MM.1S (cell line): ENCODE data around the gene NIPBL.
"Not testable (repeated sequence)": the region's sequence is repeated elsewhere in the genome, so short reads cannot be mapped to it uniquely, and the experiment has no call there.

ENCODE experiments used
- DNase-seq: peaks from one replicate; pipeline ENCODE4 v3.0.0-alpha.2; 2015
- H2AFZ ChIP-seq: fragments of 300-600 bp; sonication (generic); 2 replicates; pipeline ENCODE4 v1.6.0; 2016; ENCODE audit warnings: antibody characterized with exemption, low read length
- H3F3A ChIP-seq: fragments of 300-600 bp; sonication (generic); 2 replicates; pipeline ENCODE4 v1.6.1; 2016; ENCODE audit warnings: mild to moderate bottlenecking, antibody characterized with exemption, low read length, moderate library complexity, mixed read lengths; ENCODE audit not compliant: insufficient read depth
- H3K27ac ChIP-seq: fragments of 300-600 bp; sonication (generic); 2 replicates; pipeline ENCODE4 v1.5.1; 2016; ENCODE audit warnings: mild to moderate bottlenecking, low read length
- H3K27me3 ChIP-seq: fragments of 300-600 bp; sonication (generic); replicated peaks from 2 replicates; pipeline ENCODE4 v1.6.0; 2016; ENCODE audit warnings: low read length; ENCODE audit not compliant: insufficient read depth
- H3K36me3 ChIP-seq: fragments of 300-600 bp; sonication (generic); replicated peaks from 2 replicates; pipeline ENCODE4 v1.6.1; 2016; ENCODE audit warnings: mild to moderate bottlenecking, low read length, mixed read lengths; ENCODE audit not compliant: insufficient read depth
- H3K4me1 ChIP-seq: fragments of 300-600 bp; sonication (generic); 2 replicates; pipeline ENCODE4 v1.6.1; 2016; ENCODE audit warnings: low read length, mixed read lengths
- H3K4me2 ChIP-seq: fragments of 300-600 bp; sonication (generic); 2 replicates; pipeline ENCODE4 v1.6.0; 2016; ENCODE audit warnings: low read depth, low read length
- H3K4me3 ChIP-seq: fragments of 300-600 bp; sonication (generic); 2 replicates; pipeline ENCODE4 v1.5.1; 2016; ENCODE audit warnings: low read length, mixed read lengths
- H3K79me2 ChIP-seq: fragments of 300-600 bp; sonication (generic); 2 replicates; pipeline ENCODE4 v1.6.1; 2016; ENCODE audit warnings: mixed run types, low read length, mixed read lengths
- H3K9ac ChIP-seq: fragments of 300-600 bp; sonication (generic); 2 replicates; pipeline ENCODE4 v1.6.1; 2016; ENCODE audit warnings: low read length, mixed read lengths
- H3K9me2 ChIP-seq: fragments of 300-600 bp; sonication (generic); replicated peaks from 2 replicates; pipeline ENCODE4 v1.6.1; 2016; ENCODE audit warnings: mild to moderate bottlenecking, low read length, mixed read lengths; ENCODE audit not compliant: insufficient read depth
- H3K9me3 ChIP-seq: fragments of 300-600 bp; sonication (generic); replicated peaks from 2 replicates; pipeline ENCODE4 v1.6.1; 2016; ENCODE audit warnings: mild to moderate bottlenecking, low read length, mixed read lengths; ENCODE audit not compliant: insufficient read depth
- H4K20me1 ChIP-seq: fragments of 300-600 bp; sonication (generic); 2 replicates; pipeline ENCODE4 v1.6.1; 2016; ENCODE audit warnings: mild to moderate bottlenecking, low read length, moderate library complexity, mixed read lengths; ENCODE audit not compliant: insufficient read depth
- EZH2 ChIP-seq: fragments of 300-600 bp; sonication (generic); optimal IDR thresholded peaks from 2 replicates; pipeline ENCODE3; 2017; ENCODE audit warnings: low read depth, mild to moderate bottlenecking, antibody characterized with exemption, low read length, mixed read lengths
- EZH2phosphoT487 ChIP-seq: fragments of 300-600 bp; sonication (generic); IDR thresholded peaks from 2 replicates; pipeline ENCODE4 v1.6.1; 2018; ENCODE audit warnings: antibody characterized with exemption, low read length
- TF ChIP-seq, protein P1 (sequence below): fragments of 300-600 bp; sonication (generic); IDR thresholded peaks from 2 replicates; pipeline ENCODE4 v1.5.1; 2016; ENCODE audit warnings: antibody characterized with exemption, low read length, mixed read lengths

The NIPBL gene

DNA sequence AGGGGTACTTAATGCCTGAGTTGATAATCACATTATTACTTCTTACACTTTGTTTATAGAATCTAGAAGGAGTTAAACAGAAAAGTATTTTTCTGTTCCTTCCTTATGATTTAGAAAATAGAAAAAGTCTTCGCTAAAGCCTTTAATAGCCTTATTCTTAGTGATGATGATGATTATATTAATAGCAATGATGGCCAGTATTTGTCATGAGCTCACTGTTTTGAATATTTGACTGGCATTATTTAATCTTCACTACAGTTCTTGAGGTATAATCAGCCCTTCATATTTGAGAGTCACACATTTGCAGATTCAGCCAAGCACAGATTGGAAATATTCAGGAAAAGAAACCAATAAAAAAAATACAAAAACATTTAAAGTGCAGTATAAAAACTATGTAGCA is 23.3 kb downstream of the NIPBL start:
- no peaks in the 10 kb centered on the region for H3F3A ChIP-seq
- no peak overlapping the region for H3K4me3 ChIP-seq
- H2AFZ ChIP-seq = no peak overlapping the region
- no peak overlapping the region for H3K4me2 ChIP-seq
- no peaks in the 10 kb centered on the region for H3K27me3 ChIP-seq
- TF ChIP-seq, protein P1, sequence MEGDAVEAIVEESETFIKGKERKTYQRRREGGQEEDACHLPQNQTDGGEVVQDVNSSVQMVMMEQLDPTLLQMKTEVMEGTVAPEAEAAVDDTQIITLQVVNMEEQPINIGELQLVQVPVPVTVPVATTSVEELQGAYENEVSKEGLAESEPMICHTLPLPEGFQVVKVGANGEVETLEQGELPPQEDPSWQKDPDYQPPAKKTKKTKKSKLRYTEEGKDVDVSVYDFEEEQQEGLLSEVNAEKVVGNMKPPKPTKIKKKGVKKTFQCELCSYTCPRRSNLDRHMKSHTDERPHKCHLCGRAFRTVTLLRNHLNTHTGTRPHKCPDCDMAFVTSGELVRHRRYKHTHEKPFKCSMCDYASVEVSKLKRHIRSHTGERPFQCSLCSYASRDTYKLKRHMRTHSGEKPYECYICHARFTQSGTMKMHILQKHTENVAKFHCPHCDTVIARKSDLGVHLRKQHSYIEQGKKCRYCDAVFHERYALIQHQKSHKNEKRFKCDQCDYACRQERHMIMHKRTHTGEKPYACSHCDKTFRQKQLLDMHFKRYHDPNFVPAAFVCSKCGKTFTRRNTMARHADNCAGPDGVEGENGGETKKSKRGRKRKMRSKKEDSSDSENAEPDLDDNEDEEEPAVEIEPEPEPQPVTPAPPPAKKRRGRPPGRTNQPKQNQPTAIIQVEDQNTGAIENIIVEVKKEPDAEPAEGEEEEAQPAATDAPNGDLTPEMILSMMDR = no peak
- TF ChIP-seq EZH2 (no peak), EZH2phosphoT487 (no peak)
- peaks cover 100% of the 10 kb centered on the region for H3K79me2 ChIP-seq
- H3K27ac ChIP-seq = no peak overlapping the region
- H4K20me1 ChIP-seq = peaks cover 43% of the 10 kb centered on the region
- no peaks in the 10 kb centered on the region for H3K36me3 ChIP-seq
- no peaks in the 10 kb centered on the region for H3K9me3 ChIP-seq
- no peak overlapping the region for H3K9ac ChIP-seq
- no peak for DNase-seq
- no peaks in the 10 kb centered on the region for H3K9me2 ChIP-seq
- H3K4me1 ChIP-seq = no peaks in the 10 kb centered on the region

GRCh38 chr5:36900283-36900682 is 23.7 kb downstream of the NIPBL start:
- no peak overlapping the region for H3K4me3 ChIP-seq
- no peaks in the 10 kb centered on the region for H3F3A ChIP-seq
- DNase-seq = no peak
- no peak overlapping the region for H3K4me2 ChIP-seq
- H3K9ac ChIP-seq = no peak overlapping the region
- peaks cover 100% of the 10 kb centered on the region for H3K79me2 ChIP-seq
- H3K9me3 ChIP-seq = no peaks in the 10 kb centered on the region
- H3K36me3 ChIP-seq = no peaks in the 10 kb centered on the region
- no peaks in the 10 kb centered on the region for H3K9me2 ChIP-seq
- H3K27me3 ChIP-seq = no peaks in the 10 kb centered on the region
- no peak overlapping the region for H2AFZ ChIP-seq
- TF ChIP-seq, protein P1 = no peak
- TF ChIP-seq EZH2phosphoT487 = no peak
- TF ChIP-seq EZH2 = no peak
- no peak overlapping the region for H3K27ac ChIP-seq
- peaks cover 43% of the 10 kb centered on the region for H4K20me1 ChIP-seq
- H3K4me1 ChIP-seq = no peaks in the 10 kb centered on the region

- not testable (repeated sequence) for H2AFZ ChIP-seq, H3K27me3 ChIP-seq, DNase-seq, H3K4me3 ChIP-seq, H3K9me3 ChIP-seq, H3K4me1 ChIP-seq, H3K4me2 ChIP-seq, H3F3A ChIP-seq, H3K36me3 ChIP-seq, H3K27ac ChIP-seq, H3K9me2 ChIP-seq, H3K9ac ChIP-seq
- Histone ChIP-seq H3K79me2 (peaks cover 100% of the 10 kb centered on the region), H4K20me1 (peaks cover 36% of the 10 kb centered on the region; the same call in 1 of the 2 replicates)
These were observed 24.5 kb downstream of the NIPBL start for GRCh38 chr5:36901077-36901476.

DNA sequence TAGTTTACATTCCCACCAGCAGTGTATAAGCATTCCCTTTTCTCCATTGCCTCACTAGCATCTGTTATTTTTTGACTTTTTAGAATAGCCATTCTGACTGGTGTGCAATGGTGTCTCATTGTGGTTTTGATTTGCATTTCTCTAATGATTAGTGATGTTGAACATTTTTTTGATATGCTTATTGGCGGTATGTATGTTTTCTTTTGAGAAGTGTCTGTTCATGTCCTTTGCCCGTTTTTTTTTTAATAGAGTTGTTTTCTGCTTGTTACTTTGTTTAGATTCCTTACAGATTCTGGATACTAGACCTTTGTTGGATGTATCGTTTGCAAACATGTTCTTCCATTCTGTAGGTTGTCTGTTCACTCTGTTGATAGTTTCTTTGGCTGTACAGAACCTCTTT is 25.3 kb downstream of the NIPBL start:
- H3K36me3 ChIP-seq = no peaks in the 10 kb centered on the region
- H3K4me2 ChIP-seq = no peak overlapping the region
- no peak overlapping the region for H3K4me3 ChIP-seq
- H2AFZ ChIP-seq = no peak overlapping the region
- H3K27ac ChIP-seq = no peak overlapping the region
- H3F3A ChIP-seq = no peaks in the 10 kb centered on the region
- peaks cover 100% of the 10 kb centered on the region for H3K79me2 ChIP-seq
- H4K20me1 ChIP-seq = peaks cover 41% of the 10 kb centered on the region; the same call in 1 of the 2 replicates
- H3K9me2 ChIP-seq = no peaks in the 10 kb centered on the region
- H3K4me1 ChIP-seq = peaks cover 2% of the 10 kb centered on the region; the same call in 1 of the 2 replicates
- TF ChIP-seq, protein P1 = no peak
- no peak for TF ChIP-seq EZH2phosphoT487
- TF ChIP-seq EZH2 = no peak
- H3K27me3 ChIP-seq = no peaks in the 10 kb centered on the region
- no peak overlapping the region for H3K9ac ChIP-seq
- no peak for DNase-seq
- H3K9me3 ChIP-seq = no peaks in the 10 kb centered on the region
